IMR-90 (cell line): ENCODE measurements around the gene FAM43B.

ENCODE experiments used
- BHLHE40 ChIP-seq: fragments of 150-350 bp; IDR thresholded peaks from 2 replicates; pipeline ENCODE4 v1.6.1; 2016; ENCODE audit warnings: mild to moderate bottlenecking, low read depth, low read length
- CTCF ChIP-seq: conservative IDR thresholded peaks from 2 replicates; pipeline ENCODE4 v1.5.1; 2012; ENCODE audit warnings: mild to moderate bottlenecking, low read depth, low read length, improper control_type of control experiment
- FOS ChIP-seq: fragments of 150-350 bp; IDR thresholded peaks from 2 replicates; pipeline ENCODE4 v1.6.1; 2016; ENCODE audit warnings: low read depth, low read length
- NFE2L2 ChIP-seq: fragments of 150-350 bp; IDR thresholded peaks from 2 replicates; pipeline ENCODE4 v1.6.1; 2016; ENCODE audit warnings: low read depth, mild to moderate bottlenecking, low read length
- POLR2A ChIP-seq: IDR thresholded peaks from 2 replicates; pipeline ENCODE4 v1.6.1; 2012; ENCODE audit warnings: mild to moderate bottlenecking, low read depth, low read length
- SMC3 ChIP-seq: fragments of 150-350 bp; IDR thresholded peaks from 2 replicates; pipeline ENCODE4 v1.6.1; 2016; ENCODE audit warnings: low read depth, mild to moderate bottlenecking, antibody characterized with exemption, low read length, moderate library complexity

DNA sequence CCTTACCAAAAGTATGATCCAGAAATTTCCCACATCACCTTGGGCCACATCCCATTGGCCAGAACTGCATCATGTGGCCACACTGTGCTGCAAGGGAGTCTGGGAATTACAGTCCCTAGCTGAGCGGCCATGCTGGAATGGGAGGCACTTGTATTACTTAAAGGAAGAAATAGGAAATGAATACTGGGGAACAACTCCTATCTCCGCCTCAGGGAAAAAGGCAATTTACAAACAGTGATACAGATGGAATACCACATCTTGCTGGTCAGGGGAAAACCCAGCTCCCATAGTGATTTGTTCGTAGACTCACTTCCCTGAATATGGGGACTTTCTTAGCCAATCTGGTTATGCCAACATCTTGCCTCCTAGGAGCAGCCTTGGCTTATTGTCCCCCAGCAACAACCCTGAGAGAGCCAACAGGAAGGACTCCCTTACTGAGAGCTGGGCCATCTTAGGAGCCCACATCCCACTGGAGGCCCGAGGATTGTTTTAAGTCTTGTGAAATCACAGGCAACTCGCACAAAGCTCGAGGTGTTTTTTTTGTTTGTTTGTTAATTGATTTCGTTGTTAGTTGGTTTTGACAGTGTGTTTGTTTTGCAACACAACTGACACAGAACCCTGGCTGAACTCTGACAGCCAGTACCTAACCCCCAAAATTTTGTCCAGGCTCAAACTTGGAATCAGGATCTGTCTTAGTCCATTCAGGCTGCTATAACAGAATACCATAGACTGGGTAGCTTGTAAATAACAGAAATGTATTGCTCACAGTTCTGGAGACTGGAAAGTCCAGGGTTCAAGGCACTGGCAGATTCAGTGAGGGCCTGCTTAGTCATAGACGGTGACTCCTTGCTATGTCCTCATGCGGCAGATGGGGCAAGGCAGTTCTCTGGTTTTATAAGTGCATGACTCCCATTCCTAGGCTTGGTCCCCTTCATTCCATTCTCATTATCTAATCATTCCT lies 51.4 kb downstream of the FAM43B start:
- TF ChIP-seq BHLHE40: no peak
- TF ChIP-seq SMC3: no peak
- no peak for TF ChIP-seq CTCF
- no peak for TF ChIP-seq POLR2A
- peak; percentile 91 for TF ChIP-seq FOS
- peak; percentile 50 for TF ChIP-seq NFE2L2
